CD4-positive, alpha-beta memory T cell (primary cell): Measurements from ENCODE around the gene VARS2. TPM values are rescaled to one million over a fixed set of nuclear protein-coding genes. Genes with fewer than 3 reads are reported as not detected.

ENCODE experiments used
- CTCF ChIA-PET: fragments of 350-600 bp; sonication (Branson Sonifier 250); formaldehyde crosslinking; loops from one replicate; lab custom pipeline; 2021; ENCODE audit warnings: inconsistent platforms; ENCODE audit not compliant: partially characterized antibody; lab: Charles Lee
- POLR2A ChIA-PET: fragments of 350-600 bp; sonication (Branson Sonifier 250); formaldehyde crosslinking; loops from one replicate; lab custom pipeline; 2021; ENCODE audit not compliant: partially characterized antibody; lab: Charles Lee
- DNase-seq, 5 donors: peaks; one replicate each; pipeline versions ENCODE4 v3.0.0 to v3.0.0-alpha.2; 2020 to 2022; ENCODE audit warnings: mixed read lengths in 1 of 5
- H3K27ac ChIP-seq: one replicate; pipeline ENCODE4 v1.7.0; 2013; ENCODE audit warnings: low read depth, low read length
- H3K27me3 ChIP-seq: 2 replicates; pipeline ENCODE4 v1.7.0; 2013; ENCODE audit warnings: mild to moderate bottlenecking, low read length, moderate library complexity; ENCODE audit not compliant: insufficient read depth
- H3K36me3 ChIP-seq: 2 replicates; pipeline ENCODE4 v1.7.0; 2013; ENCODE audit warnings: mild to moderate bottlenecking, low read length, moderate library complexity; ENCODE audit not compliant: insufficient read depth
- H3K4me1 ChIP-seq: 2 replicates; pipeline ENCODE4 v1.7.0; 2013; ENCODE audit warnings: mild to moderate bottlenecking, low read length, moderate library complexity; ENCODE audit not compliant: insufficient read depth
- H3K4me3 ChIP-seq, 2 donors: one replicate each; pipeline ENCODE4 v1.7.0; 2013; ENCODE audit warnings: low read length in 2 of 2, mild to moderate bottlenecking in 1 of 2
- H3K9me3 ChIP-seq, 2 donors: one replicate each; pipeline ENCODE4 v1.7.0; 2013; ENCODE audit warnings: low read length in 2 of 2, control low read depth in 1 of 2; ENCODE audit not compliant: control insufficient read depth in 1 of 2
- H3K27ac Mint-ChIP-seq, 7 donors: one replicate each; pipeline ENCODE4 v1.8.0; 2020 to 2021; ENCODE audit warnings: mixed read lengths in 7 of 7, mild to moderate bottlenecking in 6 of 7, inconsistent platforms in 3 of 7, moderate library complexity in 3 of 7
- H3K27me3 Mint-ChIP-seq, 2 donors: one replicate each; pipeline ENCODE4 v1.8.0; 2020 to 2021; ENCODE audit warnings: mixed read lengths in 2 of 2
- H3K36me3 Mint-ChIP-seq, 2 donors: one replicate each; pipeline ENCODE4 v1.8.0; 2020 to 2021; ENCODE audit warnings: mixed read lengths in 2 of 2, inconsistent platforms in 1 of 2, mild to moderate bottlenecking in 1 of 2
- H3K4me1 Mint-ChIP-seq, 4 donors: one replicate each; pipeline ENCODE4 v1.8.0; 2020 to 2021; ENCODE audit warnings: mixed read lengths in 4 of 4, mild to moderate bottlenecking in 1 of 4
- H3K4me3 Mint-ChIP-seq, 8 donors: one replicate each; pipeline ENCODE4 v1.8.0; 2020 to 2021; ENCODE audit warnings: mixed read lengths in 8 of 8, mild to moderate bottlenecking in 7 of 8, moderate library complexity in 6 of 8, inconsistent platforms in 3 of 8
- H3K9me3 Mint-ChIP-seq, 8 donors: one replicate each; pipeline ENCODE4 v1.8.0; 2020 to 2021; ENCODE audit warnings: mixed read lengths in 8 of 8, mild to moderate bottlenecking in 5 of 8, inconsistent platforms in 3 of 8, moderate library complexity in 1 of 8
- intact Hi-C: fragments of 100-400 bp; cut with micrococcal nuclease; formaldehyde crosslinking; loops from one replicate; pipeline ENCODE4 v1.15.1; 2023
- polyA plus RNA-seq, 2 donors: library from polyadenylated mRNA; unstranded; fragments of 300-500 nt; fragmentation: Illumina TruSeq; gene quantifications; one replicate each; pipeline ENCODE4 v1.2.3, GENCODE V29; 2021
- total RNA-seq, 2 experiments: library from RNA; stranded (reverse); gene quantifications; one replicate each; pipeline ENCODE4 v1.2.3, GENCODE V29; 2021

VARS2 gene
- total and polyA plus RNA-seq, 4 experiments from 2014 or later: 16.3 to 37.8 (median 26.0) TPM

DNA sequence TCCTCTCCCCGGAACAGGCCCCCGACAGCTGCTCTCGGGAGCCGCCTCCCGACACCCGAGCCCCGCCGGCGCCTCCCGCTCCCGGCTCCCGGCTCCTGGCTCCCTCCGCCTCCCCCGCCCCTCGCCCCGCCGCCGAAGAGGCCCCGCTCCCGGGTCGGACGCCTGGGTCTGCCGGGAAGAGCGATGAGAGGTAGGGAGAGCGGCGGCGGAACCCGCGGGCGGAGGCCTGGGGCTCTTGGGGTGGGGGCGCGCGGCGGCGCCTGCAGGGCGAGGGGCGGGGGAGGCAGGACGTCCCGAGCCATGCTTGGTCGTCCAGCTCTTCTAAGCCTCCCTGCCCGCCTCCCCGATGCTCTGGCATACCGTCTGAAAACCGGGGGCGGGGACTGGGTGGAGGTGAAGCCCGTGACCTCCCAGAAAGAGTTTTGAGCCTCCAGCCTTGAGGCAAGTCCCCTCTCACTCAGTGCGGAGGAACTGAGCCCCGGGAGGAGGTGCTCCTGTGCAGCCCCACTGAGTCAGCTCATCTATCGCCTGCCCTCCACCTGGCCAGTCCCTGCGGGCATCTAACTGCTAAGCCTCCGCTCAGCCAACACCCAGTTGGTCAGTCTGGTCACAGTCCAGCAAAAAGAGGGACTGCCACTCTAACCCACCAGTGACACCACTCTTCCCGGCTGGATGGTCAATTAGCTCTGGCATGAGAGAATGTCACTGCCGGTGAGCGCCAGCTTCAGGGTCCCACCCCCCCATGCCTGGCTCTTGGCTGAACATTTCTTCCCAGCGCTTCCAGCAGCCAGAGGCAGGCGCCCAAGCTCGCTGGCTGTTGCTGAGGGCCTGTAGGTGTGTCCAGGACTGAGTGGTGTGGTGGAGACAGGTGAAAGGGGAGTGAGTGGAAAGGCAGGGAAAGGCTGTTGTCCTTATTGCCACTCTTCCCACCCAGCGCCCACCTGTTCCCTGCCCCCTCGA is 29.2 kb upstream of the VARS2 start:
- Mint-ChIP-seq H3K9me3 (no peaks in the 10 kb centered on the region), H3K36me3 (peaks cover 0 to 8% of the 10 kb centered on the region in 2 donors), H3K27me3 (no peaks in the 10 kb centered on the region), H3K4me3 (peak overlapping the region; percentile 77 to 87 (median 84)), H3K27ac (peak overlapping the region in 6 of 7 donors; percentile 38 to 83 (median 76)), H3K4me1 (peaks cover 19 to 36% (median 26%) of the 10 kb centered on the region in 4 donors)
- CTCF ChIA-PET: interaction anchor here (0.9 to 12.0 kb wide), 5 partner anchors 54 to 202 kb away, joined by 4 to 262 read pairs (median 8); no protein-coding TSS in a partner anchor
- intact Hi-C loops: no loop called here
- peak in 4 of 5 donors; percentile 20 to 47 (median 24) for DNase-seq
- Histone ChIP-seq H3K36me3 (no peaks in the 10 kb centered on the region), H3K27me3 (no peaks in the 10 kb centered on the region), H3K4me1 (peaks cover 31% of the 10 kb centered on the region), H3K27ac (peak overlapping the region; percentile 24), H3K4me3 (peak overlapping the region in 1 of 2 donors; percentile 52), H3K9me3 (no peaks in the 10 kb centered on the region)
- POLR2A ChIA-PET: interaction anchor here (0.6 to 3.9 kb wide), 12 partner anchors 11 to 434 kb away, joined by 3 to 13 read pairs (median 3); partner anchors contain the start of genes PRR3 and VARS2

DNA sequence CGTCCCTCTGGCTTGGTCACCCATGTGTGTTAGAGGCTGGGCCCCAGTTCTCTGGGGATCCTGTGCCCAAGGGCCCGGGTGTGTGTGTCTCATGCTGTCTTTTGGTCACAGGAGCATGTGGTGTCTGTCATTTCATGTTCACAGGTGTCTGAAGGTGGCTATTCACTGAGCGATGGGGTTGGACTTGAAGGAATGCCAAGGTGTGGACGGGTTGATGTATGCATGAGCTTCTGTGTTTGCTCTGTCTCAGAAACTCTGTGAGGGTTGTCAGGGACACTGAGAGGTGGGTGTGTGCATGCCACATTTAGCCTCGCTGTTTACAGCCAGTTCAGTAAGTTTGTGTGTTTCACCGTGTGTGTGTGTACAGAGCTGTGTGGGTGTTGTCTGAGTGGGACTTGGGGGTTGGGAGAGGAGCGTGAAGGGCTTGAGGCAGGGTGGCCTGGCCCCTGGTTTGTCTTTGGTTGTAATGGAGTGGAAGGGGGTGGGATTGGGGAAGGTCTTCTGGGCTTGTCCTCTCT is 28.5 kb upstream of the VARS2 start:
- H3K36me3 ChIP-seq: no peaks in the 10 kb centered on the region
- no peaks in the 10 kb centered on the region for H3K9me3 ChIP-seq
- peaks cover 19 to 34% (median 26%) of the 10 kb centered on the region in 4 donors for H3K4me1 Mint-ChIP-seq
- no peaks in the 10 kb centered on the region for H3K27me3 ChIP-seq
- ChIA-PET CTCF (interaction anchor here (0.9 to 12.0 kb wide), 4 partner anchors 55 to 202 kb away, joined by 4 to 262 read pairs (median 8); no protein-coding TSS in a partner anchor), POLR2A (interaction anchor here (1.4 to 3.9 kb wide), 3 partner anchors 28 to 70 kb away, joined by 5 to 13 read pairs (median 8); partner anchors contain the start of gene VARS2)
- intact Hi-C loops: no loop called here
- no peaks in the 10 kb centered on the region for H3K27me3 Mint-ChIP-seq
- peaks cover 31% of the 10 kb centered on the region for H3K4me1 ChIP-seq
- H3K36me3 Mint-ChIP-seq: peaks cover 0 to 14% of the 10 kb centered on the region in 2 donors
- no peak for DNase-seq
- H3K27ac ChIP-seq: no peak overlapping the region
- H3K27ac Mint-ChIP-seq: peak overlapping the region in 5 of 7 donors; percentile 69 to 82 (median 74)
- H3K4me3 Mint-ChIP-seq: peak overlapping the region; percentile 77 to 87 (median 84)
- H3K4me3 ChIP-seq: peak overlapping the region in 1 of 2 donors; percentile 17
- H3K9me3 Mint-ChIP-seq: no peaks in the 10 kb centered on the region

DNA sequence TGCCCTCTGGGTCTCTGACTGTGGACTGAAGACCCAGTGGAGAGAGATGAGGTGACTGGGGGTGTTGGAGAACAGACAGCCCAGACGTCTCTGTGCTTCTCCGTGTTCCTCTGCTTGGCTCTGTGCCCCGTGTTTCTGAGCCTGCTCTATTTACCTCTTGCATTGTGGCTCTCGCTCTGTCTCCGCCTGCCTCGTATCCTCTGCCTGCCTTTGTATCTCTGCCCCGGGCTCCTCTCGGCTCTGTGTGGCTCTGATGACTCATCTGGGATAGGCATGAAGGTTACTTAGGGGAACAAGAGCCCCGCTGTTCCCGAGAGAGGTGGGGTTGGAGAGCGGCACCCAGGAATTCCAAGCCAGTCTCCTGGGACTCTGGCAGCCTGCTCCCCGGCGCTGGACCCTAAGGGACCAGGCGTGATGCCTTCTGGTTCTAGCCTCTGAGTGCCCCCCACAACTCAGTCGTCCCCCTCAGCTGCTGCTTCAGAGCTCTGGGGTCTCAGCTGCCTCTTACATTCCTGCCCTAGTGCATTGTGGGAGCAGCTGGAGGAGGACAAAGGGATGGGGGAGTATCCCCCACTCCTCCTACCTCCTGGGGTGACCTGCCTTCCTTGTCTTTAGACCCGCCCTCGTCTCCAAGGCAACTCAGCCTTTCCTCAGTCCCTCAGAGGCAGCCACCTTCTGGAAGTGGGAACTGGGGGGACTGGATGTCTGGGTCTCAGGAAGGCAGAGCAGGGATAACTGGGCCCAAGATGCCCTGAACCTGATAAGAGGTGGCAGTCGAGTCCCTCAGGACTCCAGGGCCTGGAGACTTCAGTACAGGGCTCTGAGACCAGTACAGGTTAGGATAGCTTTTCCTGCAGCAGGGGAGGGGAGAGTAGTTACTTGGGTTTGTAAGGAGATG is 27.8 kb upstream of the VARS2 start:
- H3K27me3 Mint-ChIP-seq: no peaks in the 10 kb centered on the region
- H3K27ac ChIP-seq: no peak overlapping the region
- no peak overlapping the region for H3K4me3 ChIP-seq
- CTCF ChIA-PET: interaction anchor here (2.3 to 12.0 kb wide), 2 partner anchors 56 to 194 kb away, joined by 8 to 262 read pairs; no protein-coding TSS in a partner anchor
- H3K4me1 ChIP-seq: peaks cover 31% of the 10 kb centered on the region
- H3K36me3 Mint-ChIP-seq: peaks cover 0 to 14% of the 10 kb centered on the region in 2 donors
- no peak for DNase-seq
- POLR2A ChIA-PET: no interaction called here
- intact Hi-C loops: no loop called here
- H3K9me3 ChIP-seq: no peaks in the 10 kb centered on the region
- no peaks in the 10 kb centered on the region for H3K27me3 ChIP-seq
- H3K4me3 Mint-ChIP-seq: peak overlapping the region; percentile 77 to 87 (median 84)
- no peaks in the 10 kb centered on the region for H3K9me3 Mint-ChIP-seq
- H3K36me3 ChIP-seq: no peaks in the 10 kb centered on the region
- H3K4me1 Mint-ChIP-seq: peaks cover 19 to 34% (median 26%) of the 10 kb centered on the region in 4 donors
- H3K27ac Mint-ChIP-seq: peak overlapping the region in 5 of 7 donors; percentile 3 to 82 (median 70)

DNA sequence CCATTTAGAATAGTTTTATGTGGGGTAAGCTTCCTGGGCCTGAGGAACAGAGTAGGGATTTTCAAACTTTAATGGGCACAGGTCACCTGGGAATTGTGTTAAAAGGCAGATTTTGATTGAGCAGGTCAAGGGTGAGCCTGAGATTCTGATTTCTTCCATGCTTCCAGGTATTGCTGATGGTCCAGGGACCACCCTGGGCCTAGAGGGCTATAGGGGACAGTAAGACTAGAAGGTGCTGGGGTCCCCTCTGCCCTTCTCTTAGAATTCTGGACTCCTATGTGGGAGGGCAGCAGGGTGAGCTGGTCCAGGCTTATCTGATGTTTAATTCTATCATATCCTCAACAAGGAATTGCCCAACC is 27.2 kb upstream of the VARS2 start:
- H3K9me3 Mint-ChIP-seq: no peaks in the 10 kb centered on the region
- no peak for DNase-seq
- Histone ChIP-seq H3K36me3 (no peaks in the 10 kb centered on the region), H3K27me3 (no peaks in the 10 kb centered on the region), H3K4me3 (no peak overlapping the region), H3K4me1 (peaks cover 31% of the 10 kb centered on the region), H3K9me3 (no peaks in the 10 kb centered on the region), H3K27ac (no peak overlapping the region)
- intact Hi-C loops: no loop called here
- peak overlapping the region in 1 of 8 donors; percentile 27 for H3K4me3 Mint-ChIP-seq
- no peak overlapping the region for H3K27ac Mint-ChIP-seq
- H3K27me3 Mint-ChIP-seq: no peaks in the 10 kb centered on the region
- H3K4me1 Mint-ChIP-seq: peaks cover 19 to 34% (median 26%) of the 10 kb centered on the region in 4 donors
- ChIA-PET POLR2A (no interaction called here), CTCF (interaction anchor here (12.0 kb wide), 1 partner anchor 56 kb away, joined by 262 read pairs; no protein-coding TSS in a partner anchor)
- peaks cover 0 to 14% of the 10 kb centered on the region in 2 donors for H3K36me3 Mint-ChIP-seq

DNA sequence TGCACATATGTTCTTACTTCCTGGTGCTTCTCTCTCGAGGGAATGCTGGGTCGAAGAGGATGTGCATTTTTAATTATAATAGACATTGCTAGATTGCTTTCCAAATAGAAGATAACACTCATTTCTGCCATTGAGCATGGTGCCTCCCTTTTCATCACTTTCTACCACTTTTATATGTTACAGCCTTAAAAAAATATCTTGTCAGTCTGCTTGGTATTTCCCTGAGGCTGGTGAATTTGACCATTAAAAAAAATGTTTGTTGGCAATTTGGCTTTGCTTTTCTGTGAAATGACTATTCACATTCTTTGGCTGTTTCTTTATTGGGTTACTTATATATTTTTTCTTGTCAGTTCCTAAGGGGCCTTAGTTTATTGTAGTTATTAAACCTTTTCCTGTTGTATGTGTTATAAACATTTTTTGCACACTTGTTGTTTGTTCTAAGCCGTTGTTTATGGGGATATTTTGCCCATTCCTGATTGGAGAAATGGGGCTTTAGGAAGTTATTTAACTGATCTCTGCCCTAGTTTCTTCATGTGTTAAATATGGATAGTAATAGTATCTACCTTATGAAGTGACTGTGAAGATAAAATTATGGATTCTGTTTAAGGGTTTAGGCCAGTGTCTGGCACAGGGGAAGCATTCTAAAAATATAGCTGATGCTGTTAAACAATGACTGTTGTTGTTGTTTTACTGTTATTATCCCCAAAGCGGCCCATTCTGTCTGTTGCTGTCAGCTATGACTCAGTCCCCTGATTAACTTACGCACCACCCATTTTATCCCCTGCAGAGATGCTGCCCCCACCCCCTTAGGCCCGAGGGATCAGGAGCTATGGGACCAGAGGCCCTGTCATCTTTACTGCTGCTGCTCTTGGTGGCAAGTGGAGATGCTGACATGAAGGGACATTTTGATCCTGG is 25.9 kb upstream of the VARS2 start:
- POLR2A ChIA-PET: interaction anchor here (1.2 kb wide), 1 partner anchor 144 kb away, joined by 4 read pairs; the partner anchor contains the start of gene IER3
- intact Hi-C loops: no loop called here
- H3K27me3 Mint-ChIP-seq: no peaks in the 10 kb centered on the region

More for the DNA sequence above, 25.9 kb upstream of the VARS2 start:
- H3K36me3 ChIP-seq: no peaks in the 10 kb centered on the region
- no peak for DNase-seq
- no peaks in the 10 kb centered on the region for H3K27me3 ChIP-seq
- H3K27ac ChIP-seq: no peak overlapping the region
- Mint-ChIP-seq H3K4me1 (peaks cover 17 to 31% (median 23%) of the 10 kb centered on the region in 4 donors), H3K4me3 (peak overlapping the region in 2 of 8 donors; percentile 29 to 38), H3K9me3 (no peaks in the 10 kb centered on the region), H3K27ac (peak overlapping the region in 2 of 7 donors; percentile 14 to 46), H3K36me3 (peaks cover 0 to 14% of the 10 kb centered on the region in 2 donors)
- no peak overlapping the region for H3K4me3 ChIP-seq
- H3K9me3 ChIP-seq: no peaks in the 10 kb centered on the region
- peaks cover 27% of the 10 kb centered on the region for H3K4me1 ChIP-seq
- CTCF ChIA-PET: interaction anchor here (0.8 to 2.0 kb wide), 3 partner anchors 11 to 67 kb away, joined by 3 to 6 read pairs (median 3); no protein-coding TSS in a partner anchor
